HepG2 (cell line): ENCODE measurements around the gene PDCD11. TPM values are rescaled to one million over a fixed set of nuclear protein-coding genes. Genes with fewer than 3 reads are reported as not detected.

Experiments used
- ATAC-seq: fragments of 200-7000 bp; cut with Tn5 transposase; 3 replicates; pipeline ENCODE4 v1.9.1; 2020; ENCODE audit warnings: mild to moderate bottlenecking, moderate library complexity
- BruUV-seq: library from RNA; stranded (reverse); fragments of 400-500 nt; replicated peaks from 2 replicates; lab custom pipeline; 2021; lab: Mats Ljungman, UMichigan
- CTCF ChIA-PET: fragments of 300-600 bp; formaldehyde crosslinking; extraction: SDS; loops from one replicate; lab custom pipeline; 2021; ENCODE audit warnings: low total read pairs, inconsistent platforms, low intra/inter-chr PET ratio; lab: Yijun Ruan, JAX
- POLR2A ChIA-PET: fragments of 350-600 bp; sonication (Branson Sonifier 250); formaldehyde crosslinking; loops from one replicate; lab custom pipeline; 2020; ENCODE audit warnings: antibody characterized with exemption, inconsistent platforms; lab: Yijun Ruan, JAX
- DNase-seq: peaks from one replicate; pipeline ENCODE4 v3.0.0-alpha.2; 2015; ENCODE audit warnings: low spot score
- FAIRE-seq: peaks from 3 replicates; lab custom pipeline; 2011; peaks lifted over from hg19 to GRCh38; lab: Jason Lieb, UNC
- H2AFZ ChIP-seq: one replicate; pipeline ENCODE4 v1.6.1; 2011; ENCODE audit warnings: low read length, inconsistent platforms
- H3K27ac ChIP-seq: fragments of 300-600 bp; 3 replicates; pipeline ENCODE4 v1.8.0; 2011; ENCODE audit warnings: mixed run types, mild to moderate bottlenecking, mixed read lengths, low read length, inconsistent platforms; ENCODE audit not compliant: insufficient read depth; ENCODE audit errors: extremely low read length
- H3K27me3 ChIP-seq, 2 experiments: fragments of 200-600 bp in 1 of 2; 2 replicates in 1 of 2; 3 replicates in 1 of 2; pipeline versions ENCODE4 v1.6.0 to v1.8.0; 2011; ENCODE audit warnings: low read length in 2 of 2, mild to moderate bottlenecking in 2 of 2, moderate library complexity in 2 of 2, inconsistent platforms in 1 of 2; ENCODE audit not compliant: insufficient read depth in 2 of 2, control insufficient read depth in 1 of 2
- H3K36me3 ChIP-seq, 2 experiments: fragments of 200-600 bp in 1 of 2; replicated peaks in 1 of 2; 2 replicates in 1 of 2; 3 replicates in 1 of 2; pipeline versions ENCODE4 v1.5.1 to v1.8.0; 2011; ENCODE audit warnings: low read length in 2 of 2, inconsistent platforms in 1 of 2; ENCODE audit not compliant: insufficient read depth in 2 of 2, control insufficient read depth in 1 of 2
- H3K4me1 ChIP-seq: 2 replicates; pipeline ENCODE4 v1.5.1; 2012; ENCODE audit warnings: low read length, inconsistent platforms; ENCODE audit not compliant: insufficient read depth
- H3K4me2 ChIP-seq: 2 replicates; pipeline ENCODE4 v1.6.0; 2011; ENCODE audit warnings: low read depth, low read length, inconsistent platforms
- H3K4me3 ChIP-seq, 3 experiments: fragments of 200-600 bp in 1 of 3; sonication (generic), shearing (Covaris generic) in 1 of 3; replicated peaks in 1 of 3; 2 replicates each; pipeline ENCODE4 v1.5.1; 2011 to 2016; ENCODE audit warnings: low read length in 3 of 3, inconsistent platforms in 2 of 3, low read depth in 2 of 3, mild to moderate bottlenecking in 2 of 3, control low read depth in 1 of 3, mixed read lengths in 1 of 3; ENCODE audit not compliant: insufficient read depth in 1 of 3
- H3K79me2 ChIP-seq: one replicate; pipeline ENCODE4 v1.6.1; 2011; ENCODE audit warnings: low read length, inconsistent platforms; ENCODE audit not compliant: insufficient read depth
- H3K9ac ChIP-seq: 2 replicates; pipeline ENCODE4 v1.6.0; 2011; ENCODE audit warnings: mild to moderate bottlenecking, low read depth, low read length, inconsistent platforms; ENCODE audit not compliant: insufficient read depth
- H3K9me3 ChIP-seq: 2 replicates; pipeline ENCODE4 v1.5.1; 2012; ENCODE audit warnings: mild to moderate bottlenecking, low read length
- H4K20me1 ChIP-seq: 2 replicates; pipeline ENCODE4 v1.6.0; 2011; ENCODE audit warnings: inconsistent platforms, mild to moderate bottlenecking, low read length, moderate library complexity; ENCODE audit not compliant: insufficient read depth
- FOXA1 ChIP-seq, 2 experiments: fragments of 450-650 bp in 1 of 2; sonication (generic) in 1 of 2; formaldehyde crosslinking in 1 of 2; IDR thresholded peaks; 2 replicates each; pipeline versions ENCODE4 v1.4.0 to v1.6.1; 2016 to 2020; ENCODE audit warnings: missing genetic modification reagents in 1 of 2
- HNRNPH1 ChIP-seq: fragments of 200-400 bp; formaldehyde crosslinking; optimal IDR thresholded peaks from 2 replicates; pipeline ENCODE3; 2017; ENCODE audit warnings: mild to moderate bottlenecking, low read depth, low read length
- KMT2A ChIP-seq: sonication (generic); formaldehyde crosslinking; IDR thresholded peaks from 2 replicates; pipeline ENCODE4 v1.4.0; 2020; ENCODE audit warnings: missing genetic modification reagents
- MED1 ChIP-seq: sonication (generic); formaldehyde crosslinking; IDR thresholded peaks from 2 replicates; pipeline ENCODE4 v1.4.0; 2020; ENCODE audit warnings: missing genetic modification reagents
- MXD4 ChIP-seq: IDR thresholded peaks from 2 replicates; pipeline ENCODE4 v1.6.1; 2016; ENCODE audit warnings: mild to moderate bottlenecking, missing biosample characterization, missing genetic modification reagents
- NCOR1 ChIP-seq: fragments of 200-600 bp; sonication (generic); IDR thresholded peaks from 2 replicates; pipeline ENCODE4 v1.7.0; 2017; ENCODE audit warnings: antibody characterized with exemption, low read length, borderline replicate concordance
- PAXIP1 ChIP-seq: sonication (generic); formaldehyde crosslinking; conservative IDR thresholded peaks from 2 replicates; pipeline ENCODE4 v1.4.0; 2020; ENCODE audit warnings: mild to moderate bottlenecking, missing genetic modification reagents, moderate library complexity
- PHF5A ChIP-seq: IDR thresholded peaks from one replicate; pipeline ENCODE4 v1.6.1; 2018; ENCODE audit warnings: low read depth, missing genetic modification reagents; ENCODE audit not compliant: unreplicated experiment
- THAP7 ChIP-seq: sonication (generic); formaldehyde crosslinking; IDR thresholded peaks from 2 replicates; pipeline ENCODE4 v1.8.1; 2023; ENCODE audit warnings: mild to moderate bottlenecking, missing genetic modification reagents
- ZBTB1 ChIP-seq: sonication (generic); formaldehyde crosslinking; IDR thresholded peaks from 2 replicates; pipeline ENCODE4 v1.4.0; 2020; ENCODE audit warnings: missing genetic modification reagents, borderline replicate concordance
- ZBTB21 ChIP-seq: sonication (generic); formaldehyde crosslinking; IDR thresholded peaks from 2 replicates; pipeline ENCODE4 v1.4.0; 2020; ENCODE audit warnings: missing genetic modification reagents
- ZFX ChIP-seq: sonication (generic); formaldehyde crosslinking; IDR thresholded peaks from 2 replicates; pipeline ENCODE4 v1.4.0; 2020; ENCODE audit warnings: mild to moderate bottlenecking, low read depth, missing genetic modification reagents, moderate library complexity
- ZNF549 ChIP-seq: sonication (generic); formaldehyde crosslinking; IDR thresholded peaks from 2 replicates; pipeline ENCODE4 v1.5.0; 2020; ENCODE audit warnings: missing genetic modification reagents
- ZNF784 ChIP-seq: sonication (generic); formaldehyde crosslinking; IDR thresholded peaks from 2 replicates; pipeline ENCODE4 v1.5.1; 2020; ENCODE audit warnings: missing genetic modification reagents, mild to moderate bottlenecking, borderline replicate concordance
- ZNF891 ChIP-seq: sonication (generic); formaldehyde crosslinking; IDR thresholded peaks from 2 replicates; pipeline ENCODE4 v1.5.0; 2020; ENCODE audit warnings: mild to moderate bottlenecking, missing genetic modification reagents
- WGBS: methylation state at CpG from one replicate; pipeline ENCODE4 v1.1.6; 2017; ENCODE audit warnings: low lambda C conversion rate; 5-methylcytosine and 5-hydroxymethylcytosine counted together
- in situ Hi-C: cut with HindIII; loops from 2 replicates; pipeline ENCODE4 v1.10.0; 2017; ENCODE audit warnings: low pct_unique_long_range_greater_than_20kb; ENCODE audit not compliant: extremely low pct_ligation_motif_present
- intact Hi-C: fragments of 100-400 bp; cut with micrococcal nuclease; formaldehyde crosslinking; loops from one replicate; pipeline ENCODE4 v1.10.0; 2022; ENCODE audit not compliant: unreplicated experiment
- polyA plus RNA-seq, 8 experiments: library from polyadenylated mRNA; depleted of rRNA in 3 of 8; stranded (reverse) in 7 of 8; unstranded in 1 of 8; fragments of >200 nt; fragmentation: Illumina TruSeq in 4 of 8; extraction: Trizol in 4 of 8; gene quantifications; 2 replicates each; pipeline versions ENCODE4 v1.2.1 to v1.2.3, GENCODE V29; 2011 to 2016; ENCODE audit warnings: low read depth in 4 of 8, missing spikeins in 1 of 8, mixed read lengths in 1 of 8; ENCODE audit not compliant: insufficient read depth in 1 of 8
- total RNA-seq, 5 experiments: library from RNA; depleted of rRNA; stranded (reverse); fragments of >200 nt; fragmentation: Illumina TruSeq; extraction: Trizol; gene quantifications; 2 replicates each; pipeline ENCODE4 v1.2.3, GENCODE V29; 2016; ENCODE audit warnings: low read depth in 1 of 5
- TF ChIP-seq, protein P1 (sequence below): sonication (generic); formaldehyde crosslinking; IDR thresholded peaks from 2 replicates; pipeline ENCODE4 v1.8.0; 2022; ENCODE audit warnings: missing genetic modification reagents, mild to moderate bottlenecking, borderline replicate concordance

PDCD11 gene
- total and polyA plus RNA-seq, 2 of the 13 experiments (the other 11 are each of a cell fraction or from before 2014, with no cell fraction given), result 12.8 to 52.8 TPM

- H3K4me2 ChIP-seq, result no peak overlapping the region
- no peaks in the 10 kb centered on the region for H3K27me3 ChIP-seq
- no peaks in the 10 kb centered on the region for H3K9me3 ChIP-seq
- DNase-seq (no peak), FAIRE-seq (no peak), ATAC-seq (no peak)
- no peak overlapping the region for H3K9ac ChIP-seq
- no peak overlapping the region for H3K4me3 ChIP-seq
- H3K79me2 ChIP-seq, result no peaks in the 10 kb centered on the region
- WGBS, result 98% methylated on average over 22 of the region's 23 CpGs
- H3K36me3 ChIP-seq, result peaks cover 34 to 70% of the 10 kb centered on the region in 2 experiments
- no TSS peak for BruUV-seq
- intact Hi-C loops (no loop called here), in situ Hi-C loops (no loop called here)
- TF ChIP-seq ZNF549 (CRISPR knock-in tag) (no peak), ZNF784 (CRISPR knock-in tag) (no peak), ZFX (CRISPR knock-in tag) (no peak), ZBTB1 (CRISPR knock-in tag) (no peak), THAP7 (CRISPR knock-in tag) (no peak), PAXIP1 (CRISPR knock-in tag) (no peak), HNRNPH1 (no peak), MXD4 (CRISPR knock-in tag) (no peak), KMT2A (CRISPR knock-in tag) (no peak), FOXA1 (IDR thresholded peaks at IDR 0.05) (no peak), FOXA1 (CRISPR knock-in tag; IDR thresholded peaks at IDR 0.05) (no peak), ZBTB21 (CRISPR knock-in tag) (no peak), PHF5A (CRISPR knock-in tag) (no peak), ZNF891 (no peak), NCOR1 (no peak), MED1 (no peak)
- TF ChIP-seq, protein P1, sequence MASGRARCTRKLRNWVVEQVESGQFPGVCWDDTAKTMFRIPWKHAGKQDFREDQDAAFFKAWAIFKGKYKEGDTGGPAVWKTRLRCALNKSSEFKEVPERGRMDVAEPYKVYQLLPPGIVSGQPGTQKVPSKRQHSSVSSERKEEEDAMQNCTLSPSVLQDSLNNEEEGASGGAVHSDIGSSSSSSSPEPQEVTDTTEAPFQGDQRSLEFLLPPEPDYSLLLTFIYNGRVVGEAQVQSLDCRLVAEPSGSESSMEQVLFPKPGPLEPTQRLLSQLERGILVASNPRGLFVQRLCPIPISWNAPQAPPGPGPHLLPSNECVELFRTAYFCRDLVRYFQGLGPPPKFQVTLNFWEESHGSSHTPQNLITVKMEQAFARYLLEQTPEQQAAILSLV (CRISPR knock-in tag), result no peak
- H2AFZ ChIP-seq, result no peak overlapping the region
- ChIA-PET CTCF (no interaction called here), POLR2A (no interaction called here)
- H3K27ac ChIP-seq, result no peak overlapping the region
- H3K4me1 ChIP-seq, result peaks cover 17% of the 10 kb centered on the region
- no peaks in the 10 kb centered on the region for H4K20me1 ChIP-seq
These were observed 47.2 kb downstream of the PDCD11 start for GRCh38 chr10:103443475-103444185.
